ENCODE data around the gene PCDHGC5.

PCDHGC5 gene

GRCh38 chr5:141488591-141489561 is at the start of gene PCDHGC5:
PCDHGC5 (plus strand) TSS chr5:141489081; CDS start chr5:141489241, 160 bp downstream.
- peak; percentile 28 for DNase-seq

GRCh38 chr5:141439411-141440141 is 49.3 kb upstream of the PCDHGC5 start:
- DNase-seq, result no peak

DNA sequence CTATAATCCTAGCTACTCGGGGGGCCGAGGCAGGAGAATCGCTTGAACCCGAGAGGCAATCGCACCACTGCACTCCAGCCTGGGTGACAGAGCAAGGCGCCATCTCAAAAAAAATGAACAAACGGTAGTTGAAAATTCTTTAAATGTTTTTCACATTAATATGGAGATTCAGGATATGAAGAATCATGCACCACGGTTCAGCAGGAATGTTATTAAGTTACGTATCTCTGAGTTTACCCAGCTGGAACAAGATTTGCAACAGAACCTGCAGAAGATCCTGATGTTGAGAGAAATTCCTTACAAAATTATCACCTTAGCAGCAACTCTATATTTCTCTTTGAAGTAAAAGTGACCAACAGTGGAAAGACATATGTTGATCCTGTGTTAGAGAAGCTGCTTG is 48.5 kb upstream of the PCDHGC5 start:
- no peak for DNase-seq

GRCh38 chr5:141441571-141442170 is 47.2 kb upstream of the PCDHGC5 start:
- DNase-seq, result no peak

DNA sequence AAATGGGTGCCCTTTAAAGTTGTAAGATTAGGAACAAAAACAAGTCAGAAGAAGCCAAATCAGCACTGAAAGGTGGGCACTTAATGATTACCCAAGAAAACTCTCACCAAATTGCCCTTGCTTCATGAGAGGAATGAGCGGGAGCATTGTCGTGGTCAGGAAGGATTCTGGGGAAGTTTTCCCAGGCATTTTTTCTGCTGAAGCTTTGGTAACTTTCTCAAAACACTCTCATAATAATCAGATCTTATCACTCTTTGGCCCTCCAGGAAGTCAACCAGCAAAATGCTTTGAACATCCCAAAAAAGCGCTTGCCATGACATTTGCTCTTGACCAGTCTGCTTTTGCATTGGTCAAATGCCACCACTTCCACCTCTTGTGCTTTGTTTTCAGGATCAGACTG is 23.5 kb upstream of the PCDHGC5 start:
- DNase-seq, result no peak

- DNase-seq, result peak; percentile 69
These were observed 13.2 kb upstream of the PCDHGC5 start, which contains the start of gene PCDHGC3 for GRCh38 chr5:141475625-141476131. PCDHGC3 (plus strand) TSS chr5:141475966; CDS start chr5:141476117, 151 bp downstream.

GRCh38 chr5:141476132-141476911 is 12.6 kb upstream of the PCDHGC5 start:
- DNase-seq, result no peak

- no peak for DNase-seq
These were observed 11.8 kb upstream of the PCDHGC5 start for GRCh38 chr5:141477044-141477575.

- no peak for DNase-seq
These were observed 11.1 kb upstream of the PCDHGC5 start for GRCh38 chr5:141477815-141478214.

- DNase-seq, result no peak
These were observed 10.4 kb upstream of the PCDHGC5 start for GRCh38 chr5:141478321-141478945.

DNA sequence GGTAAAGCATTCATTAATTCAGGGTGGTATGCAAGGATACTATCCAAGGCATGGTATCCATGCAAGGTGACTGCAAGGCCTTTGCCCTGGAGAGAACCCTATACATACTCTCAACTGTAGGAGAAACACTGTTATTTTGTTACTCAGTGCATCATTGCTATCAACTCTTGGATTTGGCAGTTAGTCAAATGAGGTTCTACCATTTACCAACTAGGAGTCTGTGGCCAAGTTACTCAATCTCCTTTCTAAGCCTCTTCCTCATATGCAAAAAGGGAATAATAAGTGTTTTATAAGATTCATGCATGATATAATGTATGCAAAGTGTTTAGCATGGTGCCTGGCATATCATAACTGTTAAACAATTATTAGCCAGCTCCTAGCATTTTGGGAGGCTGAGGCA is 9.1 kb upstream of the PCDHGC5 start:
- no peak for DNase-seq

DNA sequence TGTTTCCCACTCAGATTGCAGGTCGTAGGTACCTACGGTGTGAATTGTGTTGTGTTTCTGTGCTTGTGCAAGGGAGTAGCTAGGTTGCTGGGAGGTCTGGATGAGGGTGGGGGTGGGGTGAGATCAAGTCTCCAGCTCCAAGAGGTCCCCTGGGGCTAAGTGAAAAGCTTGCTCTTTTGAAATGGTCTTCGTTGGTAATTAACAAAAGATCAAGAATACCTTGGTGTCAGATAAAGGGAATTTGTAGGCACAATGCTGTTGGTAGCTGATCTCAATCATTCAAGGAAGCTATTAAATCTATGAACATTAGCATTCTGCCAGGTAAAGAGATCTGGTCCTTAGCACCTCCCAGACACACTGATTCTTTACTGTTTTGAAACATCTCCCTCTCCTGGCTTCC is 5.0 kb upstream of the PCDHGC5 start:
- no peak for DNase-seq

DNA sequence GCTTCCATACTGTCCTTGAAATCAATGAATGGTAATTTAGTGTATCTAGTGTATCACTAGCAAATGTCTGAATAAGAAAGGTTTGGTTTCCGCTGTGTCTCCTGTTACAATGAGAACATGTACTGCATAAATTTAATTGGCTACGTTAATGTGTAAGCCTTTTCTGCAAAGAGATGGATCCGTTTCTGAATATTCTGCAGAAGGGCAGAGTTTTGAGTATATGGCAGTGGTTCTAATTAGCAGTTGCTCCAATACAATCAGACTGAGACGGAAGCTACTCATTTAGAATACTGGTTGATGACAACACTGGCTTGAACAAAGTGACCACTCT is 4.6 kb upstream of the PCDHGC5 start:
- DNase-seq, result no peak

DNA sequence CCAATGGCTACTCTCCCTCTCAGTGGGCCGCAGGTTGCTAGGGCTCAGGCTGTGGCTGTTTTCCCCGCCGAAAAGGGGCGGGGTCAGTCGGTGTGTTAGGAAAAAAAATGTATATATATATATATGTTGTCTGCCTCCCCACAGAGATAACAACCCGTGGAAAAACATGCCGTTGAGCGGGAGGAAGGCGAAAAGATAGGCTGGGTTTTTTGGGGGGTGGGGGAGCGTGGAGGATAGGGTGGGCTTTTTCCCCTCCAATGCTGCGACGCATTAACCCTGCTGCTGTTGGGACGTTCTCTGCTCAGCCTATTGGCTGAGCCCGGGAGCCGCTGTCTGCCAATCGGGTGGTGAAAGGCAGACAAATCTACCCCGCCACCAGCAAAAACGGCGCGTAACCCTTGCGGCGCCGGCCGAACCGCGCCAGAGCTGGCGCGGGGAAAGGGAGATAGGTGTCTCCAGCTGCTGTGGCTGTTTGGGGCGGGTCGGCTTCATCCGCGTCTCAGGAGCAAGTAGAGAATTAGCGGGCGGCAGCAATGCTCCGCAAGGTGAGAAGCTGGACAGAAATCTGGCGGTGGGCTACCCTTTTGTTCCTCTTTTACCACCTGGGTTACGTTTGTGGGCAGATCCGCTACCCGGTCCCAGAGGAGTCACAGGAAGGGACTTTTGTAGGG is 4.1 kb upstream of the PCDHGC5 start, which contains the start of gene PCDHGC4:
Gene PCDHGC4 (plus strand): TSS at position 390 of the 671 bp plus-strand sequence. CDS start 144 bp downstream, at position 534.
- peak; percentile 53 for DNase-seq

GRCh38 chr5:141485321-141486055 is 3.4 kb upstream of the PCDHGC5 start:
- peak; percentile 54 for DNase-seq

- peak; percentile 47 for DNase-seq
These were observed 2.8 kb upstream of the PCDHGC5 start for GRCh38 chr5:141486091-141486490.

GRCh38 chr5:141487131-141487530 is 1.8 kb upstream of the PCDHGC5 start:
- DNase-seq, result peak; percentile 48

DNA sequence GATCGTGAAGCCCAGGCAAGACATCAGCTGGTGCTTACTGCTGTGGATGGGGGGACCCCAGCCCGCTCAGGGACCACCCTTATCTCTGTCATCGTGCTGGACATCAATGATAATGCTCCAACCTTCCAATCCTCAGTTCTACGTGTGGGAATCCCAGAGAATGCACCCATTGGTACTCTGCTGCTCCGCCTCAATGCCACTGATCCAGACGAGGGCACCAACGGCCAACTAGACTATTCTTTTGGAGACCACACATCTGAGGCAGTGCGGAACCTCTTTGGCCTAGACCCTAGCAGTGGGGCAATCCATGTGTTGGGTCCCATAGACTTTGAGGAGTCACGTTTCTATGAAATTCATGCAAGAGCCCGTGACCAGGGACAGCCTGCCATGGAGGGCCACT is 960 bp downstream of the PCDHGC5 start:
- DNase-seq, result no peak

DNA sequence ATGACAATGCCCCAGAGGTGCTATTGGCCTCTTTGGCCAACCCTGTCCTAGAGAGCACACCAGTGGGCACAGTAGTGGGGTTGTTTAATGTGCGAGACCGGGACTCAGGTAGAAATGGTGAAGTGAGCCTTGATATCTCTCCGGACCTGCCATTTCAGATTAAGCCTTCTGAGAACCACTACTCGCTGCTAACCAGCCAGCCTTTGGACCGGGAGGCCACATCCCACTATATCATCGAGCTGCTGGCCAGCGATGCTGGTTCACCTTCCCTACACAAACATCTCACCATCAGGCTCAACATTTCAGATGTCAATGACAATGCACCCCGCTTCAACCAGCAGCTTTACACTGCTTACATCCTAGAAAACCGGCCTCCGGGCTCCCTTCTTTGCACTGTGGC is 1.4 kb downstream of the PCDHGC5 start:
- no peak for DNase-seq

- no peak for DNase-seq
These were observed 1.9 kb downstream of the PCDHGC5 start for GRCh38 chr5:141490771-141491170.

Data from activated CD8-positive, alpha-beta memory T cell treated with anti-CD3 and anti-CD28 coated beads for 24 hours (primary cell).